Measurements from ENCODE around the gene MTIF2.

Gene MTIF2

DNA sequence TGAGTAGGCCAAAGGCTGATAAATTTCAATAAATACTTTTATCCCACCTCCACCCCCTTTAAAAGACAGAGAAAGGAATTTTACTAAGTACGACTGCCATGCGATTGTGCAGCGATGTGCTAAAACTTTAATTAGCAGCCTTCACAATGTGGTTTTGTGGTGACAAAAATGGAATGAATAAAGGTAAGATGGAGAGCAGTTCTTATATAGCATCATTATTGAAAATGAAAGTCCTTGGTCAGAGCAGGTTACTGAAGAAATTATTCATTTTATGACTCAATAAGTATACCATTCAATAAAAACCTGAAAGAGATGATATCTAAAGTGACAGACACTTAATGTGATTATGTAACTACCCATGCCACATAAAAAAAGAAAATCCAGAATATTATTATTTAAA is 33.2 kb upstream of the MTIF2 start:
- TF ChIP-seq, protein P1, sequence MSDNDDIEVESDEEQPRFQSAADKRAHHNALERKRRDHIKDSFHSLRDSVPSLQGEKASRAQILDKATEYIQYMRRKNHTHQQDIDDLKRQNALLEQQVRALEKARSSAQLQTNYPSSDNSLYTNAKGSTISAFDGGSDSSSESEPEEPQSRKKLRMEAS (IDR thresholded peaks at IDR 0.05): no peak
- TF ChIP-seq CREB1 (IDR thresholded peaks at IDR 0.05; ENCODE audit: low read depth): no peak
- no peak for TF ChIP-seq ZBTB7A (IDR thresholded peaks at IDR 0.05; ENCODE audit: low read depth)
- no peak for TF ChIP-seq TAF1 (IDR thresholded peaks at IDR 0.05; ENCODE audit: low read depth)
- no peak for TF ChIP-seq NFIC (IDR thresholded peaks at IDR 0.05)
- TF ChIP-seq TCF12 (IDR thresholded peaks at IDR 0.05; ENCODE audit: low read depth): no peak
- TF ChIP-seq EGR1 (IDR thresholded peaks at IDR 0.05): no peak
- TF ChIP-seq, protein P2, sequence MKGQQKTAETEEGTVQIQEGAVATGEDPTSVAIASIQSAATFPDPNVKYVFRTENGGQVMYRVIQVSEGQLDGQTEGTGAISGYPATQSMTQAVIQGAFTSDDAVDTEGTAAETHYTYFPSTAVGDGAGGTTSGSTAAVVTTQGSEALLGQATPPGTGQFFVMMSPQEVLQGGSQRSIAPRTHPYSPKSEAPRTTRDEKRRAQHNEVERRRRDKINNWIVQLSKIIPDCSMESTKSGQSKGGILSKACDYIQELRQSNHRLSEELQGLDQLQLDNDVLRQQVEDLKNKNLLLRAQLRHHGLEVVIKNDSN (IDR thresholded peaks at IDR 0.05): no peak

DNA sequence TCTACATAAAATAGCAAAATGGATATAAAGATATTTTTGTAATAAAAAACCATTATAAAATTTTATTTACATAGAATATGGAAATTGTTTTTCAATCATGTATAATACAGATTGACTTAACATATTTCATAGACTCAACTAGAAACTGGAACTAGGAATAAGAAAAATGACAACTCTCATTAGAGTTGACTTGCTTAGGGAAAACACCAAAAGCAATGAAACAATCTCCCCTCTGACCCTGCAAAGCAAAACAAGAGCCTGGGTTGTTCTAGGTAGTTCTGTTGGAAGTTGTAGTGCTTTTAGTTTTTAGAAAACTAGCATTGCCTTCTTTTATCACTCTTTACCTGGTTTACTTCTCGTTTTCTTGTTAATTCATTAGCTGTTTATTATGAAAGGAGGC is 32.2 kb upstream of the MTIF2 start:
- TF ChIP-seq TCF12 (IDR thresholded peaks at IDR 0.05; ENCODE audit: low read depth) (no peak), EP300 (IDR thresholded peaks at IDR 0.05; ENCODE audit: borderline replicate concordance) (no peak), TAF1 (IDR thresholded peaks at IDR 0.05; ENCODE audit: low read depth) (no peak), FOXM1 (IDR thresholded peaks at IDR 0.05; ENCODE audit: borderline replicate concordance, low read depth) (no peak), TEAD4 (IDR thresholded peaks at IDR 0.05) (no peak), EGR1 (IDR thresholded peaks at IDR 0.05) (no peak)
- TF ChIP-seq, protein P1 (IDR thresholded peaks at IDR 0.05): no peak
- TF ChIP-seq, protein P2 (IDR thresholded peaks at IDR 0.05): no peak

DNA sequence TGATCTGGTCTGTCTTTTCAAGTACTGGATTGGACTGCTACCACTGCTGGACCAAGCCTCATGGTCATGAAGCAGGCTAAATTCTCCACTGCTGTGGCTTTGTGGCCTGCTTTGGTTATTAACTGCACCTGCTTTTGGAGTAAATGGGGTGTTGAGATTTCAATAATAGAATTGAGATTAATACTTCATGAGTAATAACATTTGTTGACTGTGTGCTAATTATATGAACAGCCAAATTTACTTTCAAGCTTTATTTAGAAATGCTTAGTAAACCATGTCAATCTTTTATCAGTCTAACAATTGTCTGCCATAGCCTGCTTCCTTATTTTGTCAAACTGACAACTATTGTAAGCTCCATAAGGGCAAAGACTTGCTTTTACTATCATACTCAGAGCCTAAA is 27.4 kb upstream of the MTIF2 start:
- TF ChIP-seq TCF12 (IDR thresholded peaks at IDR 0.05; ENCODE audit: low read depth) (no peak), EGR1 (IDR thresholded peaks at IDR 0.05) (no peak), CREB1 (IDR thresholded peaks at IDR 0.05; ENCODE audit: low read depth) (no peak)

DNA sequence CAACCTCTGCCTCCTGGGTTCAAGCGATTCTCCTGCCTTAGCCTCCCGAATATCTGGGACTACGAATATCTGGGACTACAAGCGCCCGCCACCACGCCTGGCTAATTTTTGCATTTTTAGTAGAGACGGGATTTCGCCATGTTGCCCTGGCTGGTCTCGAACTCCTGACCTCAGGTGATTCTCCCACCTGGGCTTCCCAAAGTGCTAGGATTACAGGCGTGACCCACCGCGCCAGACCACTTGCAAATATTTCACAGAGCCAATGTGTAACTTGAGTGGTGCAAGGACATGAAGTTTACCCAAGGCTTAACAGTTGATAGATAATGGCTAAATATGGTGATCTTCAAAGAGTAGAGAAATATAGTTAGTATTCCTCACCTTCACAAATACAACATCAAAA is 14.1 kb upstream of the MTIF2 start:
- TF ChIP-seq TCF12 (IDR thresholded peaks at IDR 0.05; ENCODE audit: low read depth) (no peak), EGR1 (IDR thresholded peaks at IDR 0.05) (no peak), NFIC (IDR thresholded peaks at IDR 0.05) (no peak), ZBTB7A (IDR thresholded peaks at IDR 0.05; ENCODE audit: low read depth) (no peak), CEBPB (IDR thresholded peaks at IDR 0.05) (no peak), CREB1 (IDR thresholded peaks at IDR 0.05; ENCODE audit: low read depth) (no peak), YY1 (IDR thresholded peaks at IDR 0.05; ENCODE audit: low read depth) (no peak), TAF1 (IDR thresholded peaks at IDR 0.05; ENCODE audit: low read depth) (no peak), TEAD4 (IDR thresholded peaks at IDR 0.05) (no peak), FOXM1 (IDR thresholded peaks at IDR 0.05; ENCODE audit: borderline replicate concordance, low read depth) (no peak)
- TF ChIP-seq, protein P1 (IDR thresholded peaks at IDR 0.05): no peak
- TF ChIP-seq, protein P2 (IDR thresholded peaks at IDR 0.05): no peak

DNA sequence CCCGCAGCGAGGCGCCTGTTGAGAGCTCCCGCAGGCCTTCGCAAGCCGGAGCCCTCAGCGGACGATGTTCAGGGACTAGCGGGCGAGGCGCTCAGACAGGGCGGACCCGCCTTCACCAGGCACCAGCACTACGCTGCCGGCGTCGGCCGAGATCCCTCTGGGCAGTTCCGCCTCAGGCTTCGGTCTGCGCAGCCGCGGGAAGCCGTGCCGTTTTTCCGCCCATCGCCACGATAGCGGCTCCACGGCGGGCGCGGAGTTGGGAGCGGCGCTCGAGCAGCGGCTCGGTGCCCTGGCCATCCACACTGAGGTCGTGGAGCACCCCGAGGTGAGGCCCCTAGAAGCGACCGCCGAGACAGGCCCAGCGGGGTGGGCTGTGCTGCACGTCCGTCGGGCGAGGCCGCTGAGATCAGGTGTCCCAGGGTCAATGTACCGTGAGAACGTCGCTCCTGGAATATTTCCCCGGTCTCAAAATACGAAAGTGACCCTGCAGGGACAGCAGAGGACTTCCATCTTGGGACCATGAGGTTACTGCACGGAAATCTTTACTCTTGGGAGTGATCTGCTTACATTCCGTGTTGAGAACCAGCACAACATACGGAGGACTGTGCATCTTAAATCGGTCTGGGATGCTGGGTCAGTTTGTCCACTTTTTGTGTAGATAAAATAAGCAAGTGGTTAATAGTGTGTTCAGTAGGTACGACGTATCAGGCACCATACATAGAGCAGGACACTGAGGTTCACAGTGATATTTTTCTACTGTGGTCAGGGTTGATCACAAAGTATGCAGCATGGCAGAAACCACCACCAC is 13.3 kb upstream of the MTIF2 start:
- TF ChIP-seq, protein P1 (IDR thresholded peaks at IDR 0.05): peak; percentile 93
- TF ChIP-seq TAF1 (IDR thresholded peaks at IDR 0.05; ENCODE audit: low read depth): peak; percentile 77
- TF ChIP-seq CEBPB (IDR thresholded peaks at IDR 0.05): no peak; the same call in 1 of the 2 replicates
- no peak; the same call in 1 of the 2 replicates for TF ChIP-seq EP300 (IDR thresholded peaks at IDR 0.05; ENCODE audit: borderline replicate concordance)
- TF ChIP-seq EGR1 (IDR thresholded peaks at IDR 0.05): no peak
- peak; percentile 59 for TF ChIP-seq YY1 (IDR thresholded peaks at IDR 0.05; ENCODE audit: low read depth)

DNA sequence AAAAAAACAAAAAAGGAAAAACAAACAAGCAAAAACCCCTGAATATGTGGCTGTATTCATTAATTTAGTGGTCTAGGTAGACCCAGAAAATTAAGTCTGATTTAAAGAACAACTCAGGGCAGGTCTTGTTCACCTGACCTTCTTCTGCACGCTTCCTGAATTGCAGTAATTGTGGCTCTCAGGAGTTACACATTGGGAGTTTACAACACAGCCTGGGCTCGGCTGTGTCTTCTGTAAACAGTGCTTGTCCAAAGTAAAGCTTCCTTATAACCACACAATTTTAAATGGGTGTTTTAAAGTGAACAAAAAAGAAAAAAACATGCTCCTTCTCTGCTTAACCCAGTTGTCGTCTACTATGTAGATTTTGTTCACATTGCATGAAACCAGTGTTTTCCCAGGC is 8.3 kb upstream of the MTIF2 start:
- TF ChIP-seq, protein P3, sequence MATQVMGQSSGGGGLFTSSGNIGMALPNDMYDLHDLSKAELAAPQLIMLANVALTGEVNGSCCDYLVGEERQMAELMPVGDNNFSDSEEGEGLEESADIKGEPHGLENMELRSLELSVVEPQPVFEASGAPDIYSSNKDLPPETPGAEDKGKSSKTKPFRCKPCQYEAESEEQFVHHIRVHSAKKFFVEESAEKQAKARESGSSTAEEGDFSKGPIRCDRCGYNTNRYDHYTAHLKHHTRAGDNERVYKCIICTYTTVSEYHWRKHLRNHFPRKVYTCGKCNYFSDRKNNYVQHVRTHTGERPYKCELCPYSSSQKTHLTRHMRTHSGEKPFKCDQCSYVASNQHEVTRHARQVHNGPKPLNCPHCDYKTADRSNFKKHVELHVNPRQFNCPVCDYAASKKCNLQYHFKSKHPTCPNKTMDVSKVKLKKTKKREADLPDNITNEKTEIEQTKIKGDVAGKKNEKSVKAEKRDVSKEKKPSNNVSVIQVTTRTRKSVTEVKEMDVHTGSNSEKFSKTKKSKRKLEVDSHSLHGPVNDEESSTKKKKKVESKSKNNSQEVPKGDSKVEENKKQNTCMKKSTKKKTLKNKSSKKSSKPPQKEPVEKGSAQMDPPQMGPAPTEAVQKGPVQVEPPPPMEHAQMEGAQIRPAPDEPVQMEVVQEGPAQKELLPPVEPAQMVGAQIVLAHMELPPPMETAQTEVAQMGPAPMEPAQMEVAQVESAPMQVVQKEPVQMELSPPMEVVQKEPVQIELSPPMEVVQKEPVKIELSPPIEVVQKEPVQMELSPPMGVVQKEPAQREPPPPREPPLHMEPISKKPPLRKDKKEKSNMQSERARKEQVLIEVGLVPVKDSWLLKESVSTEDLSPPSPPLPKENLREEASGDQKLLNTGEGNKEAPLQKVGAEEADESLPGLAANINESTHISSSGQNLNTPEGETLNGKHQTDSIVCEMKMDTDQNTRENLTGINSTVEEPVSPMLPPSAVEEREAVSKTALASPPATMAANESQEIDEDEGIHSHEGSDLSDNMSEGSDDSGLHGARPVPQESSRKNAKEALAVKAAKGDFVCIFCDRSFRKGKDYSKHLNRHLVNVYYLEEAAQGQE (IDR thresholded peaks at IDR 0.05; ENCODE audit: low read depth): no peak
- TF ChIP-seq TEAD4 (IDR thresholded peaks at IDR 0.05) (no peak), TCF12 (IDR thresholded peaks at IDR 0.05; ENCODE audit: low read depth) (no peak), EP300 (IDR thresholded peaks at IDR 0.05; ENCODE audit: borderline replicate concordance) (no peak)
- TF ChIP-seq, protein P1 (IDR thresholded peaks at IDR 0.05): no peak

DNA sequence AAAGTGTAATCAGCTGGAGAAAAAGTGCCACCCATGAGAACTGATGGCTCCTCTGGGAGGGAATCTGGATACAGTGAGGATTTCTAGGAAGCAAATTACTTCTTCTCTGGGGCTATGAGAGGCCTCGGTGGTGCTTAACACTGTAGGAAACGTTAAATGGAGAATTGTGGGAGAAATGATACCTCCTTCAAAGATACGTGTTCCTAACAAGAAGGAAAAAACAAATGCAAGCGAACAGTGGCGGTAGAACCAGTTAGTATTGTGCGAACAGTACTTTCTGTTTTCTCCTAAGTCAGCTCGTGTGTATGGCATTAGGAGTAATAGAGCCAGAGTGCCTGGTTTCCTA is 587 bp upstream of the MTIF2 start:
- TF ChIP-seq, protein P1 (IDR thresholded peaks at IDR 0.05): no peak
- TF ChIP-seq ZBTB7A (IDR thresholded peaks at IDR 0.05; ENCODE audit: low read depth) (no peak), EP300 (IDR thresholded peaks at IDR 0.05; ENCODE audit: borderline replicate concordance) (no peak)

All from Ishikawa (cell line).